Central memory CD8-positive, alpha-beta T cell (primary cell): ENCODE data around the gene DLGAP1.

Experiments
- ATAC-seq: fragments of 150-1000 bp; cut with Tn5 transposase; replicated peaks from 2 replicates; pipeline ENCODE4 v1.10.0; 2022; ENCODE audit warnings: mild to moderate bottlenecking, moderate FRiP score, moderate number of reproducible peaks; ENCODE audit not compliant: poor library complexity, severe bottlenecking; ENCODE audit errors: extremely low read depth
- DNase-seq, 2 donors: peaks; one replicate each; pipeline ENCODE4 v3.0.0; 2021; ENCODE audit warnings: low spot score in 2 of 2
- H3K27ac Mint-ChIP-seq: one replicate; pipeline ENCODE4 v1.8.0; 2022; ENCODE audit warnings: low read depth, mild to moderate bottlenecking, moderate library complexity, mixed read lengths
- H3K27me3 Mint-ChIP-seq: one replicate; pipeline ENCODE4 v1.8.0; 2022; ENCODE audit warnings: mixed read lengths
- H3K36me3 Mint-ChIP-seq: one replicate; pipeline ENCODE4 v1.8.0; 2022; ENCODE audit warnings: mild to moderate bottlenecking, moderate library complexity, mixed read lengths; ENCODE audit not compliant: insufficient read depth
- H3K4me1 Mint-ChIP-seq: one replicate; pipeline ENCODE4 v1.8.0; 2022; ENCODE audit warnings: mixed read lengths
- H3K4me3 Mint-ChIP-seq: one replicate; pipeline ENCODE4 v1.8.0; 2022; ENCODE audit warnings: mild to moderate bottlenecking, moderate library complexity, mixed read lengths
- H3K9me3 Mint-ChIP-seq: one replicate; pipeline ENCODE4 v1.8.0; 2022; ENCODE audit warnings: mixed read lengths

The DLGAP1 gene

GRCh38 chr18:4172196-4173100 lies 282.7 kb downstream of the DLGAP1 start:
- ATAC-seq (no peak), DNase-seq (no peak)
- peaks cover 12% of the 10 kb centered on the region for H3K9me3 Mint-ChIP-seq
- H3K27ac Mint-ChIP-seq, result no peak overlapping the region
- no peaks in the 10 kb centered on the region for H3K36me3 Mint-ChIP-seq
- H3K27me3 Mint-ChIP-seq, result no peaks in the 10 kb centered on the region
- no peak overlapping the region for H3K4me3 Mint-ChIP-seq
- H3K4me1 Mint-ChIP-seq, result no peaks in the 10 kb centered on the region

- no peaks in the 10 kb centered on the region for H3K9me3 Mint-ChIP-seq
- H3K27ac Mint-ChIP-seq, result no peak overlapping the region
- DNase-seq (no peak), ATAC-seq (no peak)
- no peak overlapping the region for H3K4me3 Mint-ChIP-seq
- H3K36me3 Mint-ChIP-seq, result no peaks in the 10 kb centered on the region
- no peaks in the 10 kb centered on the region for H3K27me3 Mint-ChIP-seq
- H3K4me1 Mint-ChIP-seq, result no peaks in the 10 kb centered on the region
Measured at GRCh38 chr18:4157352-4157751, 297.8 kb downstream of the DLGAP1 start.

DNA sequence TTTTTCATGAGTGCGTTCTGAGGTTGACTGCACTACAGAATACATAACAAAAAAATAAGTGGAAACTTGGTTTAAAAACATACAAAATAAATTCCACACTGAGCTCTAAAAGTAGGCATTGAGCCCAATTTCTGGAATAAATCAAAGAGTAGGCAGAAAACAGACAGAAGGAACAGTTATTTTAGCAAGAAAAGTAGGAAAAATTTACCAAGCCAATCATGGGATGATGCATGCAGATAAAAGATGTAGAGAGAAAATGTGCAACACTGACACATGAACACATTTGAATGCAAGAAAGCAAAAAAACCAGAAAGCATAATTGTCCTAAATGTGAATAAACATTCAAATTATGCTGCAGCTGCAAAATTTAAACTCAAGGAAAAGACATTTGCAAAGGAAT lies 308.3 kb downstream of the DLGAP1 start:
- Mint-ChIP-seq H3K9me3 (no peaks in the 10 kb centered on the region), H3K27ac (no peak overlapping the region), H3K36me3 (no peaks in the 10 kb centered on the region), H3K27me3 (no peaks in the 10 kb centered on the region), H3K4me3 (no peak overlapping the region), H3K4me1 (no peaks in the 10 kb centered on the region)
- no peak for ATAC-seq
- no peak for DNase-seq

DNA sequence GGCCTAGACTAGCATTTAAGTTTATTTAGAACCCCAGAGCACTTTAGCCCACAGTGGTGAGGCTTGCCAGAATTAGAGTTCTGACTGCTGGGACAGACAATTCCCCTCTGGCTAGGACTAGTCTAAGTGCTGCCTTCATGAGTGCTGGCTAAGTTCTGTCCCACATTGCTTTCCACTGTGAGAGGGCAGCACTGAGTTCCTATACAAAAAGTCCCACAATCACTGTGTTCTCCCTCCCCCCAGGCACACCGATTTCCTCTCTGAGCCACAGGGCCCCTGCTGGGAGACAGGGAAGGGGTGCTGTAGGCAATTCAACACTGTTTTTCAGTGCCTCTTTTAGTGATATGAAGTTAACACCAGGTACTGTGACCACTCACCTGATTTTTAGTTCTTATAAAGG lies 310.9 kb downstream of the DLGAP1 start:
- Mint-ChIP-seq H3K27me3 (no peaks in the 10 kb centered on the region), H3K36me3 (no peaks in the 10 kb centered on the region), H3K4me1 (no peaks in the 10 kb centered on the region), H3K27ac (no peak overlapping the region), H3K9me3 (no peaks in the 10 kb centered on the region), H3K4me3 (no peak overlapping the region)
- ATAC-seq, result no peak
- no peak for DNase-seq

GRCh38 chr18:4143585-4143984 lies 311.5 kb downstream of the DLGAP1 start:
- Mint-ChIP-seq H3K9me3 (no peaks in the 10 kb centered on the region), H3K27me3 (no peaks in the 10 kb centered on the region), H3K27ac (no peak overlapping the region), H3K4me1 (no peaks in the 10 kb centered on the region), H3K36me3 (no peaks in the 10 kb centered on the region), H3K4me3 (no peak overlapping the region)
- ATAC-seq, result no peak
- no peak for DNase-seq

DNA sequence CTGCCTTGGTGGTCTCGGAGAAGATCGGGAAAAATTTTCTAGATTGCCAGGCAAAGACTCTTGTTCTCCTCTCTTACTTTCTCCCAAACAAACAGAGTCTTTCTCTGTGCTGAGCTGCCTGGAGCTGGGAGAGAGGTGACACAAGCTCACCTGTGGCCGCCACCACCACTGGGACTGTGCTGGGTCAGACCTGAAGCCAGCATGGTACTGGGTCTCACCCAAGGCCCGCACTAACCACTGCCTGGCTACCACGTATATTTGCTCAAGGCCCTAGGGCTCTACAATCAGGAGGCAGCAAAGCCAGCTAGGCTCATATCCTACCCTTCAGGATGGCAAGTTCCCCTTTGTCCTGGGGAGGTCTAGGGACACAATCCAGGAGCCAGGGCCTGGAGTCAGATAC lies 312.2 kb downstream of the DLGAP1 start:
- no peaks in the 10 kb centered on the region for H3K9me3 Mint-ChIP-seq
- H3K36me3 Mint-ChIP-seq, result no peaks in the 10 kb centered on the region
- H3K27ac Mint-ChIP-seq, result no peak overlapping the region
- H3K27me3 Mint-ChIP-seq, result no peaks in the 10 kb centered on the region
- ATAC-seq (no peak), DNase-seq (no peak)
- H3K4me3 Mint-ChIP-seq, result no peak overlapping the region
- no peaks in the 10 kb centered on the region for H3K4me1 Mint-ChIP-seq

DNA sequence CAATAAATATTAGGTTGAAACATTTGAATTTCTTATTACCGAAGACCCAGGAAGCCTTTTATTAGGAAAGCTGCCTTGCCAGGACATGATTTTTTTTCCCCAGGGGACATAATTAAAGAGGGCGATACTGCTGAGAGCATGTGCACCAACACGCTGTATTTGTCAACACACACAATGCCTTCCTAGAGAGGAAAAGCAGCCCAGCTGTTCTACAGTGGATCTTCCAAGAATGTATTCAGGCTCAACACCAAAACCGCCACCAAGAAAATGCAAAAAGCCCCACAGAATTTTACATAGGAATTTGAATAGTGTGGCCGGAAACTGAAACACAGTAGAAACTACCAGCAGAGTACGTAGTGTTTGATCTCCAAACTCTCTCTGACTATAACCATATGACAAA lies 320.4 kb downstream of the DLGAP1 start:
- Mint-ChIP-seq H3K27me3 (no peaks in the 10 kb centered on the region), H3K27ac (no peak overlapping the region), H3K36me3 (no peaks in the 10 kb centered on the region), H3K9me3 (no peaks in the 10 kb centered on the region), H3K4me1 (no peaks in the 10 kb centered on the region), H3K4me3 (no peak overlapping the region)
- DNase-seq (no peak), ATAC-seq (no peak)

GRCh38 chr18:4130734-4131719 lies 324.1 kb downstream of the DLGAP1 start:
- H3K36me3 Mint-ChIP-seq, result no peaks in the 10 kb centered on the region
- H3K4me3 Mint-ChIP-seq, result no peak overlapping the region
- no peaks in the 10 kb centered on the region for H3K9me3 Mint-ChIP-seq
- H3K27ac Mint-ChIP-seq, result no peak overlapping the region
- ATAC-seq (no peak), DNase-seq (no peak)
- no peaks in the 10 kb centered on the region for H3K27me3 Mint-ChIP-seq
- no peaks in the 10 kb centered on the region for H3K4me1 Mint-ChIP-seq

DNA sequence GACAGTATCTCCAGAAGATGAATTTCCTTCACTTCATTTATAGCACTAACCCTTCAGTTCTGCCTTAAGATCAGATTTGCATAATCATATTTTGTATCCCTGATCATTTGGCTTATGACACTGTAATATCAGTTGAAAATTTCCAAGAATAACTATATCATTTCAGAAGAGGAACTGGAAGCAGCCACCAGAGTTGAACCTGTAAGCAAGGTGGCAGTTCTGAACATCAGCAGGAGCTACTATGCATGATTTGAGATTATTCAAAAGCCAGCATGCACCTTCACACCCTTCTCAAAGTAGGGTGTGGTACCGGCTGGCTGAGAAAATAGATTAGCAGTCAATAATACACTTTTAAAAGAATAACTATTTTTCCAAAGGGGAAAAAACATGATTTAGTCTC lies 328.2 kb downstream of the DLGAP1 start:
- no peak for ATAC-seq
- no peak overlapping the region for H3K4me3 Mint-ChIP-seq

GRCh38 chr18:4125627-4126230 lies 329.4 kb downstream of the DLGAP1 start:
- ATAC-seq, result no peak
- no peaks in the 10 kb centered on the region for H3K9me3 Mint-ChIP-seq
- no peaks in the 10 kb centered on the region for H3K27me3 Mint-ChIP-seq
- no peak overlapping the region for H3K4me3 Mint-ChIP-seq
- no peak for DNase-seq
- H3K36me3 Mint-ChIP-seq, result no peaks in the 10 kb centered on the region
- no peaks in the 10 kb centered on the region for H3K4me1 Mint-ChIP-seq
- H3K27ac Mint-ChIP-seq, result no peak overlapping the region

More for the DNA sequence above, 328.2 kb downstream of the DLGAP1 start:
- no peaks in the 10 kb centered on the region for H3K36me3 Mint-ChIP-seq
- H3K27ac Mint-ChIP-seq, result no peak overlapping the region
- no peak for DNase-seq
- H3K9me3 Mint-ChIP-seq, result no peaks in the 10 kb centered on the region
- H3K27me3 Mint-ChIP-seq, result no peaks in the 10 kb centered on the region
- no peaks in the 10 kb centered on the region for H3K4me1 Mint-ChIP-seq

DNA sequence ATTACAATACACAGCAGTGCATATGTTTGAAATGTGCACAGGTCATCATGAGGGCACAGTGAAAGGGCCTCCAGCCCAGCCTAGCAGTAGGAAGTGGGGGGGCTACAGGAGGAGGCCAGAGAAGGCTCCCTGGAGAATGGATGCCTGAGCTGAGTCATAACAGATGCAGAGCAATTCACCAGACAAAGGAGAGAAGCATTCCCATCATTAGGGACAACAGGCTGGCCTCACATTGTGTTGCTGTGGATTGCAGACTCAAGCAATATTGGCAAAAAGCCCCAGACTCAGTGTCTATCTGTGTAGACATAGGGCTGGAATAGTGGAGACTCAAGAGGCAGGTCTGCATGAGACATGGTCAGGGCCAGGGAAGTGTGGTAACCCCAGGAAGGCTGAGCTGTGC lies 329.9 kb downstream of the DLGAP1 start:
- Mint-ChIP-seq H3K27me3 (no peaks in the 10 kb centered on the region), H3K4me3 (no peak overlapping the region), H3K36me3 (no peaks in the 10 kb centered on the region), H3K4me1 (no peaks in the 10 kb centered on the region), H3K9me3 (no peaks in the 10 kb centered on the region), H3K27ac (no peak overlapping the region)
- ATAC-seq, result no peak
- no peak for DNase-seq

DNA sequence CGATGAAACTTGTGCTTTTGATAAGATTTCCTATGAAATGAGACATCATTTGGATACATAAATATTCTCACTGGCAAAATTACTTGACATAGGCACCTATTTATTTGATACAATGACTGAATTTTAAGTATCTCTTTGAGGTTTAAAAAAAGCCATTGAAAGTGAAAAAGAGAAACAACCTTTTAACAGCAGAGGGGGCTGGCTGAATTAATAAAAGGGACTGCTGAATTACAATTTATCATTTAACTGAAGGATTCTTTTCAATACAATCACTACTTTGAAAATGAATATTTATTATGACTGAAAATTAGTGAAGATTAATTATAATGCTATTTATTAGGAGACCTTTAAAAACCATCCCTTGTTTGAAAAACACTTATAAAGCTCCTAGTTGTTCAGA lies 335.3 kb downstream of the DLGAP1 start:
- DNase-seq (no peak), ATAC-seq (no peak)
- Mint-ChIP-seq H3K4me1 (no peaks in the 10 kb centered on the region), H3K36me3 (no peaks in the 10 kb centered on the region), H3K27ac (no peak overlapping the region), H3K9me3 (no peaks in the 10 kb centered on the region), H3K27me3 (no peaks in the 10 kb centered on the region), H3K4me3 (no peak overlapping the region)
